ENCODE results near the gene CHRNE. TPM values are rescaled to one million over a fixed set of nuclear protein-coding genes. Genes with fewer than 3 reads are reported as not detected.

CHRNE gene
- total and polyA plus RNA-seq, 2 of the 13 experiments (the other 11 are each of a cell fraction or from before 2014, with no cell fraction given), result 0.53 to 0.59 TPM

DNA sequence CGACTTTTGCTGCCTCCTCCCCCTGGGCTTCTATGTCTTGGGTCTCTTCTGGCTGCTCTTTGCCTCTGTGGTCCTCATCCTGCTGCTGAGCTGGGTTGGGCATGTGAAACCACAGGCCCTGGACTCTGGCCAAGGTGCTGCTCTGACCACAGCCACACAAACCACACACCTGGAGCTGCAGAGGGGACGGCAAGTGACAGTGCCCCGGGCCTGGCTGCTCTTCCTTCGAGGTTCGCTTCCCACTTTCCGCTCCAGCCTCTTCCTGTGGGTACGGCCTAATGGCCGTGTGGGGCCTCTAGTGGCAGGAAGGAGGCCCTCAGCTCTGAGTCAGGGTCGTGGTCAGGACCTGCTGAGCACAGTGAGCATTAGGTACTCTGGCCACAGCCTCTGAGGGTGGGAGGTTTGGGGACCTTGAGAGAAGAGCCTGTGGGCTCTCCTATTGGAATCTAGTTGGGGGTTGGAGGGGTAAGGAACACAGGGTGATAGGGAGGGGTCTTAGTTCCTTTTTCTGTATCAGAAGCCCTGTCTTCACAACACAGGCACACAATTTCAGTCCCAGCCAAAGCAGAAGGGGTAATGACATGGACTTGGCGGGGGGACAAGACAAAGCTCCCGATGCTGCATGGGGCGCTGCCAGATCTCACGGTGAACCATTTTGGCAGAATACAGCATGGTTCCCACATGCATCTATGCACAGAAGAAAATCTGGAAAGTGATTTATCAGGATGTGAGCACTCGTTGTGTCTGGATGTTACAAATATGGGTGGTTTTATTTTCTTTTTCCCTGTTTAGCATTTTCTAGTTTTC lies 31.5 kb upstream of the CHRNE start (continued):
- TF ChIP-seq ZFX (CRISPR knock-in tag; IDR thresholded peaks at IDR 0.05; ENCODE audit: low read depth), result peak; percentile 78
- no peak for TF ChIP-seq ZFP82 (CRISPR knock-in tag; IDR thresholded peaks at IDR 0.05; ENCODE audit: borderline replicate concordance)
- no peak for TF ChIP-seq ZFP62 (CRISPR knock-in tag; IDR thresholded peaks at IDR 0.05)
- TF ChIP-seq, protein P1, sequence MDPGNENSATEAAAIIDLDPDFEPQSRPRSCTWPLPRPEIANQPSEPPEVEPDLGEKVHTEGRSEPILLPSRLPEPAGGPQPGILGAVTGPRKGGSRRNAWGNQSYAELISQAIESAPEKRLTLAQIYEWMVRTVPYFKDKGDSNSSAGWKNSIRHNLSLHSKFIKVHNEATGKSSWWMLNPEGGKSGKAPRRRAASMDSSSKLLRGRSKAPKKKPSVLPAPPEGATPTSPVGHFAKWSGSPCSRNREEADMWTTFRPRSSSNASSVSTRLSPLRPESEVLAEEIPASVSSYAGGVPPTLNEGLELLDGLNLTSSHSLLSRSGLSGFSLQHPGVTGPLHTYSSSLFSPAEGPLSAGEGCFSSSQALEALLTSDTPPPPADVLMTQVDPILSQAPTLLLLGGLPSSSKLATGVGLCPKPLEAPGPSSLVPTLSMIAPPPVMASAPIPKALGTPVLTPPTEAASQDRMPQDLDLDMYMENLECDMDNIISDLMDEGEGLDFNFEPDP (CRISPR knock-in tag; conservative IDR thresholded peaks at IDR 0.05), result no peak
- no peak for TF ChIP-seq SRF (IDR thresholded peaks at IDR 0.05; ENCODE audit: low read depth, low read length)
- no peak for TF ChIP-seq FOXA1 (IDR thresholded peaks at IDR 0.05)
- no peak for TF ChIP-seq FOXA1 (CRISPR knock-in tag; IDR thresholded peaks at IDR 0.05)
- no peak for TF ChIP-seq ZNF724P (CRISPR knock-in tag; IDR thresholded peaks at IDR 0.05; ENCODE audit: borderline replicate concordance)
- TF ChIP-seq DPF2 (CRISPR knock-in tag; IDR thresholded peaks at IDR 0.05; ENCODE audit: borderline replicate concordance, low read depth), result no peak
- no peak for TF ChIP-seq ZNF616 (CRISPR knock-in tag; IDR thresholded peaks at IDR 0.05; ENCODE audit: low read depth)
- no peak for TF ChIP-seq TCF12 (IDR thresholded peaks at IDR 0.05)
- no peak for TF ChIP-seq TCF12 (CRISPR knock-in tag; IDR thresholded peaks at IDR 0.05)
- TF ChIP-seq MAZ (IDR thresholded peaks at IDR 0.05; ENCODE audit: borderline replicate concordance, low read depth, low read length), result no peak
- no peak for TF ChIP-seq MAZ (CRISPR knock-in tag; IDR thresholded peaks at IDR 0.05; ENCODE audit: low read depth)
- no peak for TF ChIP-seq ZNF160 (CRISPR knock-in tag; IDR thresholded peaks at IDR 0.05)
- no peak for TF ChIP-seq ARNT (IDR thresholded peaks at IDR 0.05)
- TF ChIP-seq, protein P2, sequence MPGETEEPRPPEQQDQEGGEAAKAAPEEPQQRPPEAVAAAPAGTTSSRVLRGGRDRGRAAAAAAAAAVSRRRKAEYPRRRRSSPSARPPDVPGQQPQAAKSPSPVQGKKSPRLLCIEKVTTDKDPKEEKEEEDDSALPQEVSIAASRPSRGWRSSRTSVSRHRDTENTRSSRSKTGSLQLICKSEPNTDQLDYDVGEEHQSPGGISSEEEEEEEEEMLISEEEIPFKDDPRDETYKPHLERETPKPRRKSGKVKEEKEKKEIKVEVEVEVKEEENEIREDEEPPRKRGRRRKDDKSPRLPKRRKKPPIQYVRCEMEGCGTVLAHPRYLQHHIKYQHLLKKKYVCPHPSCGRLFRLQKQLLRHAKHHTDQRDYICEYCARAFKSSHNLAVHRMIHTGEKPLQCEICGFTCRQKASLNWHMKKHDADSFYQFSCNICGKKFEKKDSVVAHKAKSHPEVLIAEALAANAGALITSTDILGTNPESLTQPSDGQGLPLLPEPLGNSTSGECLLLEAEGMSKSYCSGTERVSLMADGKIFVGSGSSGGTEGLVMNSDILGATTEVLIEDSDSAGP (CRISPR knock-in tag; IDR thresholded peaks at IDR 0.05; ENCODE audit: borderline replicate concordance), result peak; percentile 80; the same call in 1 of the 2 replicates
- TF ChIP-seq NFE2L2 (IDR thresholded peaks at IDR 0.05; ENCODE audit: low read length), result no peak
- TF ChIP-seq, protein P3, sequence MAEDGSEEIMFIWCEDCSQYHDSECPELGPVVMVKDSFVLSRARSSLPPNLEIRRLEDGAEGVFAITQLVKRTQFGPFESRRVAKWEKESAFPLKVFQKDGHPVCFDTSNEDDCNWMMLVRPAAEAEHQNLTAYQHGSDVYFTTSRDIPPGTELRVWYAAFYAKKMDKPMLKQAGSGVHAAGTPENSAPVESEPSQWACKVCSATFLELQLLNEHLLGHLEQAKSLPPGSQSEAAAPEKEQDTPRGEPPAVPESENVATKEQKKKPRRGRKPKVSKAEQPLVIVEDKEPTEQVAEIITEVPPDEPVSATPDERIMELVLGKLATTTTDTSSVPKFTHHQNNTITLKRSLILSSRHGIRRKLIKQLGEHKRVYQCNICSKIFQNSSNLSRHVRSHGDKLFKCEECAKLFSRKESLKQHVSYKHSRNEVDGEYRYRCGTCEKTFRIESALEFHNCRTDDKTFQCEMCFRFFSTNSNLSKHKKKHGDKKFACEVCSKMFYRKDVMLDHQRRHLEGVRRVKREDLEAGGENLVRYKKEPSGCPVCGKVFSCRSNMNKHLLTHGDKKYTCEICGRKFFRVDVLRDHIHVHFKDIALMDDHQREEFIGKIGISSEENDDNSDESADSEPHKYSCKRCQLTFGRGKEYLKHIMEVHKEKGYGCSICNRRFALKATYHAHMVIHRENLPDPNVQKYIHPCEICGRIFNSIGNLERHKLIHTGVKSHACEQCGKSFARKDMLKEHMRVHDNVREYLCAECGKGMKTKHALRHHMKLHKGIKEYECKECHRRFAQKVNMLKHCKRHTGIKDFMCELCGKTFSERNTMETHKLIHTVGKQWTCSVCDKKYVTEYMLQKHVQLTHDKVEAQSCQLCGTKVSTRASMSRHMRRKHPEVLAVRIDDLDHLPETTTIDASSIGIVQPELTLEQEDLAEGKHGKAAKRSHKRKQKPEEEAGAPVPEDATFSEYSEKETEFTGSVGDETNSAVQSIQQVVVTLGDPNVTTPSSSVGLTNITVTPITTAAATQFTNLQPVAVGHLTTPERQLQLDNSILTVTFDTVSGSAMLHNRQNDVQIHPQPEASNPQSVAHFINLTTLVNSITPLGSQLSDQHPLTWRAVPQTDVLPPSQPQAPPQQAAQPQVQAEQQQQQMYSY (CRISPR knock-in tag; IDR thresholded peaks at IDR 0.05), result no peak
- TF ChIP-seq MIXL1 (CRISPR knock-in tag; IDR thresholded peaks at IDR 0.05), result peak; percentile 51; the same call in 1 of the 2 replicates
- TF ChIP-seq RBM39 (IDR thresholded peaks at IDR 0.05; ENCODE audit: low read depth, low read length, poor library complexity, severe bottlenecking), result no peak
- TF ChIP-seq HDAC1 (CRISPR knock-in tag; IDR thresholded peaks at IDR 0.05), result no peak
- TF ChIP-seq NR2F6 (IDR thresholded peaks at IDR 0.05), result no peak
- TF ChIP-seq NR2F6 (CRISPR knock-in tag; IDR thresholded peaks at IDR 0.05), result no peak; the same call in 1 of the 2 replicates
- no peak for TF ChIP-seq ZNF329 (CRISPR knock-in tag; IDR thresholded peaks at IDR 0.05; ENCODE audit: low read depth)
- no peak for TF ChIP-seq NFKB2 (CRISPR knock-in tag; IDR thresholded peaks at IDR 0.05; ENCODE audit: borderline replicate concordance)
- no peak for TF ChIP-seq HMG20A (CRISPR knock-in tag; IDR thresholded peaks at IDR 0.05; ENCODE audit: borderline replicate concordance)
